Osteoblast (primary cell): Measurements from ENCODE around the gene PLXNA4. TPM values are rescaled to one million over a fixed set of nuclear protein-coding genes. Genes with fewer than 3 reads are reported as not detected.

ENCODE experiments used
- DNase-seq: peaks from one replicate; pipeline ENCODE4 v3.0.0; 2011; ENCODE audit warnings: low spot score, mixed read lengths; ENCODE audit not compliant: insufficient read length; ENCODE audit errors: missing footprints
- H2AFZ ChIP-seq: 2 replicates; pipeline ENCODE4 v1.6.0; 2011; ENCODE audit warnings: mild to moderate bottlenecking, low read length
- H3K27ac ChIP-seq: 2 replicates; pipeline ENCODE4 v1.5.1; 2011; ENCODE audit warnings: mild to moderate bottlenecking, low read depth, low read length, moderate library complexity
- H3K27me3 ChIP-seq: 2 replicates; pipeline ENCODE4 v1.6.0; 2012; ENCODE audit warnings: mild to moderate bottlenecking, control low read depth, inconsistent platforms, low read length, moderate library complexity; ENCODE audit not compliant: insufficient read depth
- H3K36me3 ChIP-seq: 2 replicates; pipeline ENCODE4 v1.5.1; 2011; ENCODE audit warnings: mild to moderate bottlenecking, low read length, control low read depth, moderate library complexity; ENCODE audit not compliant: insufficient read depth
- H3K4me1 ChIP-seq: 2 replicates; pipeline ENCODE4 v1.5.1; 2011; ENCODE audit warnings: mild to moderate bottlenecking, low read length, control low read depth, moderate library complexity; ENCODE audit not compliant: insufficient read depth
- H3K4me2 ChIP-seq: 2 replicates; pipeline ENCODE4 v1.6.0; 2011; ENCODE audit warnings: mild to moderate bottlenecking, low read length; ENCODE audit not compliant: insufficient read depth
- H3K4me3 ChIP-seq: fragments of 200-600 bp; sonication (generic); 3 replicates; pipeline ENCODE4 v1.5.1; 2012; ENCODE audit warnings: mild to moderate bottlenecking, low read length, inconsistent platforms; ENCODE audit not compliant: insufficient read depth
- H3K79me2 ChIP-seq: 2 replicates; pipeline ENCODE4 v1.6.0; 2012; ENCODE audit warnings: mild to moderate bottlenecking, low read length, control low read depth, inconsistent platforms; ENCODE audit not compliant: insufficient read depth
- H3K9me3 ChIP-seq: 2 replicates; pipeline ENCODE4 v1.5.1; 2011; ENCODE audit warnings: low read depth, low read length, control low read depth
- H4K20me1 ChIP-seq: 2 replicates; pipeline ENCODE4 v1.6.0; 2012; ENCODE audit warnings: mild to moderate bottlenecking, low read length, control low read depth; ENCODE audit not compliant: insufficient read depth
- CTCF ChIP-seq: IDR thresholded peaks from 2 replicates; pipeline ENCODE4 v1.5.1; 2011; ENCODE audit warnings: mild to moderate bottlenecking, low read depth, low read length, moderate library complexity; ENCODE audit errors: extremely low read depth
- total RNA-seq: library from RNA; depleted of rRNA; stranded (reverse); fragments of >200 nt; gene quantifications from 2 replicates; pipeline ENCODE4 v1.2.3, GENCODE V29; 2012

Gene PLXNA4
- total RNA-seq, 1 donor = 4.3 TPM

DNA sequence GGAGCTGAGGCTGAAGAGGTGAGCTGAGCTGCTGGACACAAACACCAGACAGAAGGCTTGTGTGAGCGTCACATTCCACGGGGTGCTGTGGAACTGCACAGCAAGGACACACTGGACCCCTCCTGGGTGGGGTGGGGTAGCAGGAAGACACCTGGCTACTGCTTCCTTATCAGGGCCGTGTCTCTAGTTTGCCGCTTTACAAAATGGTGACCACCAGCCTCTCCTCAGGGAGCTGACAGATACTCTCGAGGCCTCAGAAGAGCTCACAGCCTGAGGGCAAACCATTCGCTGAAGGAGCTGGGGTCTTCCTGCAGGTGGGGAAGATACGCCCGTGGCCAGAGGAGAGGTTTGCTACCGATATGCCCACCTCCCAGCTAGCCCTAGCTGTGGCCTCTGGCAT is 461.9 kb downstream of the PLXNA4 start:
- Histone ChIP-seq H3K4me3 (no peak overlapping the region), H3K4me1 (peaks cover 3% of the 10 kb centered on the region), H3K36me3 (no peaks in the 10 kb centered on the region), H3K4me2 (no peak overlapping the region), H3K9me3 (no peaks in the 10 kb centered on the region), H3K79me2 (no peaks in the 10 kb centered on the region), H3K27me3 (peaks cover 6% of the 10 kb centered on the region), H2AFZ (no peak overlapping the region), H3K27ac (no peak overlapping the region), H4K20me1 (no peaks in the 10 kb centered on the region)
- no peak for TF ChIP-seq CTCF
- no peak for DNase-seq

DNA sequence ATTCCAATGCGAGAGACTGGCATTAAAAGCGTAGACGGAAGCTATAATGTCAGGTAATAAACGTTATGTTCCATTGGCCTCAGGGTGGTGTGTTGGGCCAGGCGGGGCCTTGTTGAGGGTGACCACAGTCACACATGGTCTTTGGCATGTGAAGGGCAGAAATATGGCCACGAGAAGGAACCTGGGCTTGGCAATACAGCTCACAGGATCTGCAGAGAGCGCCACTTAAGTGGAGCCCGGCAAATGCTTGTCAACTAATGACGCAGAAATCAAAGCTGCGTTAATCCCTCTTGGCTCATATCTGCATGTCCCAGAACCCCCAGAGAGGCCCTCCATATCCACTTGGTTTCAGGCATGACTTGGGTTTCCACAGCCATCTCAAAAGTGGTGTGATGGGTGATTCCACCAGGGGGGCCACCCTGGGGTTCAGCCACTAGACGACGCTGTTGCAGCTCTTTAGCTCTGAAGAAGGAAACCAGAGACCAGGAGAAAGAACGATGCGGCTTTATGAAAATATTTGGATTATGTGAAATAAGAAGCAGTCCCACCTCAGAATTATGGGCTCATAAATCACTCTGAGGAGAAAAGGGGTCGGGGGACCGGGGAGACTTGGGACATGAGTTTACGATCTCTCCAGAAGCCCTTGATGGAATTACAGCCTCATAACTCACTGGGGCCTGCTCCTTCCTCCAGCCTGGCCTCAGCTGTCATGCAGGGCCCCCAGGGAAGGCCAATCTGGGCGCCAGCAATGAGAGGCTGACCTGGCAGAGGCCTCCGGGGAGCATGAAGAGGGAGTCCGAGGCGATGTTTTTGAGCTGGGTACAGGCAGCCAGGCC is 462.5 kb downstream of the PLXNA4 start:
- DNase-seq = no peak
- H3K4me2 ChIP-seq = no peak overlapping the region
- H3K27ac ChIP-seq = no peak overlapping the region
- H3K9me3 ChIP-seq = no peaks in the 10 kb centered on the region
- peaks cover 3% of the 10 kb centered on the region for H3K4me1 ChIP-seq
- no peaks in the 10 kb centered on the region for H3K79me2 ChIP-seq
- TF ChIP-seq CTCF = peak; percentile 61
- H2AFZ ChIP-seq = peak overlapping the region; percentile 25
- H4K20me1 ChIP-seq = no peaks in the 10 kb centered on the region
- no peak overlapping the region for H3K4me3 ChIP-seq
- no peaks in the 10 kb centered on the region for H3K36me3 ChIP-seq
- H3K27me3 ChIP-seq = peaks cover 7% of the 10 kb centered on the region

- TF ChIP-seq CTCF = no peak
- H3K4me2 ChIP-seq = no peak overlapping the region
- no peaks in the 10 kb centered on the region for H3K9me3 ChIP-seq
- H3K4me3 ChIP-seq = no peak overlapping the region
- DNase-seq = no peak
- H3K79me2 ChIP-seq = no peaks in the 10 kb centered on the region
- no peaks in the 10 kb centered on the region for H3K36me3 ChIP-seq
- H3K27ac ChIP-seq = no peak overlapping the region
- peaks cover 3% of the 10 kb centered on the region for H3K4me1 ChIP-seq
- no peak overlapping the region for H2AFZ ChIP-seq
- peaks cover 9% of the 10 kb centered on the region for H3K27me3 ChIP-seq
- H4K20me1 ChIP-seq = no peaks in the 10 kb centered on the region
Measured at GRCh38 chr7:132112657-132113056, 463.6 kb downstream of the PLXNA4 start.

GRCh38 chr7:132112106-132112505 is 464.2 kb downstream of the PLXNA4 start:
- no peak for TF ChIP-seq CTCF
- Histone ChIP-seq H2AFZ (no peak overlapping the region), H3K36me3 (no peaks in the 10 kb centered on the region), H3K4me2 (no peak overlapping the region), H3K27ac (no peak overlapping the region), H3K79me2 (no peaks in the 10 kb centered on the region), H3K4me3 (no peak overlapping the region), H3K9me3 (no peaks in the 10 kb centered on the region), H3K27me3 (peaks cover 10% of the 10 kb centered on the region), H3K4me1 (peaks cover 3% of the 10 kb centered on the region), H4K20me1 (no peaks in the 10 kb centered on the region)
- no peak for DNase-seq
